Muscle of back (tissue), 11 donors: Measurements from ENCODE around the gene CREB5. TPM values are rescaled to one million over a fixed set of nuclear protein-coding genes. Genes with fewer than 3 reads are reported as not detected.
A peak's percentile ranks its signal among the peaks of the same experiment; 100 is the strongest.

ENCODE experiments used
- DNase-seq, 3 donors: peaks; one replicate each; pipeline versions ENCODE4 v3.0.0 to v3.0.0-alpha.2; 2013
- polyA plus RNA-seq, 10 donors: library from polyadenylated mRNA; unstranded; fragments of 120-200 nt; gene quantifications; one replicate each; pipeline ENCODE4 v1.2.1, GENCODE V29; 2013; ENCODE audit not compliant: insufficient read length in 10 of 10

The CREB5 gene
- polyA plus RNA-seq, 10 donors, result 23.7 to 41.3 (median 31.9) TPM

DNA sequence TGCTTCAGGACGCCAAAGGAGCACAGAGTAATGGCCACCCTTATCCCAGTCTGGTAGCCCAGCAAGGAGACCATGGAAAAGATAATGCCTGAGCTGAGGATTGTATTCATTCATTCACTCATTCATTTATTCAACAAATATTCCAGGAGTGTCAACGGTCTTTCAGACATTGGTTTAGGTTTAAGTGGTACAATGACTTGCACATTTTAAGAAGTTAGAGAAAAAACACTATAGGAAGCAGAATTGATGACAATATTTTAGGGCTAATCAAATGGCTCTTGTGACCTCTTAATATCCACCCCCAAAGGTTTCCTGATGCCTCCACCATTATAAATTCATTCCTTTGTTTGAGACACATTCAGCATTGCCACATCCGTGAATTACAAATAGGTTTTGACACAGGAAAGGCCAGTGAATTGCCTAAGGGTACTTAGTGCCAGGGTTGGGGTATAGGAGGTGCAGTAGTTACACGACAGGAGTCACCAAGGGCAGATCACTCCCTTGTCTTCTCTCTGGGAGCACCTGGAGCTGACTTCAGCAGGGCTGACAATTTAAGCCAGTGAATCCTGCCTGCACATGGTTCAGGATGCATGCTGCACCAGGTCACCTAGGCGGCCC lies 269.5 kb downstream of the CREB5 start:
- no peak for DNase-seq

DNA sequence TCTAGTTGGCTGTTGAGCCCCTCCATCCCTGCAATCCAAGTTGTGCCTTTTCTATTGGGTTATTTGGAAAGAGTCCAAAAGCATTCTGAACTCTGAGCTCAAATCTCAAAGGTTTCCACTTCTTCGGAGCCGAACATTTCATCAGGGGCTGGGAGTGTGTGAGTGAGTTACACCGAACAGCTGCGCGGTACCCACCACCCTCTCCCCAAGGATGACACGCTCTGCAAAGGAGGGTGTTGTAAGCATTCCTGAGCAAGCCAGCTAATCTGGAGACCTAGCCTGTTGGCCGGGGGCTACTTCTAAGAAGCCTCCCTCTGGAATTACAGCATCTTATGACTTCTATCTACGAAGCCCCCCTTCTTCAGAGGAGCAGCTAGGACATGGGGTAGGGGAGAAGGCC lies 270.5 kb downstream of the CREB5 start:
- DNase-seq, result peak in 1 of 3 donors; percentile 81

DNA sequence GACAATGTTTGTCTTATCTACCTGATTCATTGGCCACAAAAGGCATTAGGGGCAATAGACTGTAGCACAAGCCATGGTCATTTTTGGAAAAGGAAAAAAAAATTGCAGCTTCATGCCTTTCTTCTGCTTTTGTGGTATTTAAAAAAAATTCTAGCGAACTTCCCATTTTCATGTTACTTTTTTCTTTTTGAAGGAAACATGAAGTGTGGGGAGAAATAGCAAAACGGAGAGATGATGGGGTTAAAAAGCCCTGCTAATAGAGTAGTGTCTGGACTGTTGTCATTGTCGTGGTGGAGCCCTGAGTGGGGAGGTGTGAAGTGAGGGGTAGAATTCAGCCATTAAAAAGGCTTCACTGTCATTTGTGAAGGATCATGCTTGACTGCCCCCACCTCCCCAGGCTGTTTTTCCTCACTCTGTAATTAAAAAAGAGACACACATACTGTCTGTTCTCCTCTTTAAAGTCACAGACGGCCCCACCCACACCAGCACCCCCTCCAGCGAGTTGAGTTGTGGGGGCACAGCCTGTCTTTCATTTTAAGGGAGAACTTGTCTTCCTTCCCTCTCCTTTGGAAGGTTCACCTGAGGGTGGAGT lies 272.4 kb downstream of the CREB5 start:
- DNase-seq, result no peak

DNA sequence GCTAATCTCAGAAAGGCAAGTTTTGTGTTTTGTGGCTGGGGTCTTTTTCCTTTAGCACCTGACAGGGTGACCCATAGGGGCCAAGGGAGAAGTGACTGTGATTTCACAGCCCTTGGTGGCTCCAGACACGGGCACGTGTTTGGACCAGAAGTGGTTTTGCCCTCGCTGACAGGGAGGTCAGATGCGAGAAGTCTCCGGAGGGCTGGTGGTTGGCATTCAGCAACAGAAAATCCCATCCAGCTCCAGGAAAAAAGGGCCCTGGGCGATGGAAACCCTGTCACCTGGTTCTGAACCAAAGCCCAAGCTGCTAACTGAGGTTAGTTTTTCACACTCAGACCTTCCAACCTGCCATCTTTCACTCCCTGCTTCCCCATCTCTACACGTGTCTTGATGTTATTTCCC lies 272.9 kb downstream of the CREB5 start:
- DNase-seq, result no peak

DNA sequence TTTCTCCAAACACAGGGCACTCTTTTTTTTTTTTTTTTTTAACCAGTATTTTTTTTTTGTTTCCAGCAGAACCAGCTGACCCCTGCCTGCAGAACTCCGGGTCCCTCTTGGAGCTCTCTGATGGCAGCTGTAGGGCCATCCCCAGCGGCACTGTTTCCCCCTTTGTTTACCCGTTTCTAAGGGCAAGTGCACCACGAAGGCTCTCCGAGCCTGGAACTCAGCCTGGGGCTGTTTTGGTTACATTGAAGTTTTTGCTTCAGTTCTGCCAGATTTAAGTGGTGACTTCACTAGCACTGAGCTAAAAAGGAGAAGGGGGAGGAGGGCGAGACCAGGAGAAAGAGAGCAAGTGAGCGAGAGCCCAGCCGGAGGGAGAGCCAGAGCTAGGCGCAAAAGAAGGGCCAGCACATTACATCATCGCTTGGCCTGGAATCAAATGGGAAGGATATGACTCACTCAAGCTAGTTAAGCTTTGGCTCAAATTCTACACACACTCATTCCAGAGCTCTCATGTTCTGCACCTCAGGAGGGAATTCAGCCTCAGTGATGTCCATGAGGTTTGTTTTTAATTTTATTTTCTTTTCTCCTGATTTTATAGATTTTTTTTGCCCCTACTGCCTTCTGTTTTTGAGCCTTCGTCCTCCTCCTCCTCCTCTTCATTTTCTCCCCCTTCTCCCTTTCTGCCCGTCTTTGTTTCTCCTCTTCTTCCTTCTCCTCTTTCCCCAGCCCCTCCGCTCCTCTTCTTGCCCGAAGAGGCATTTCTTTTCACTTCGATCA lies 273.5 kb downstream of the CREB5 start:
- DNase-seq, result peak; percentile 99 to 100 (median 100)

DNA sequence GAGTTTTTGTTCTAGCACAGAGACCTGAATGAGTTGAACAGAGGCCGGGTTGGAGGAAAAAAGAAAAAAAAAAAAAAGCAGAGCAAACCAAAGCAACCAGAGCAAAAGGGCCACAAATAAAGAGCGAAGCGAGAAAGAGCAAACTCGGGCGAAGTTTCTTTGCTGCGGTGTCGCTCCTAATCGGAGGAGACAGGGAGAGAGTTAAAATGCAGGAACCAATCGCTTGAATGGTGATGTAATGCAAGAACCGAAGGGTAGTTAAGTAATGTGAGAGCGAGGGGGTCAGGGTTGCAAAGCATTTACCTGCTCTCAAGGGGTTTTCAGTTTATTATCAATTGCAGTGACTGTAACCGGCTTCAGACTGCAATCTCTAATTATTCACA lies 274.1 kb downstream of the CREB5 start:
- peak; percentile 82 to 93 (median 87) for DNase-seq

DNA sequence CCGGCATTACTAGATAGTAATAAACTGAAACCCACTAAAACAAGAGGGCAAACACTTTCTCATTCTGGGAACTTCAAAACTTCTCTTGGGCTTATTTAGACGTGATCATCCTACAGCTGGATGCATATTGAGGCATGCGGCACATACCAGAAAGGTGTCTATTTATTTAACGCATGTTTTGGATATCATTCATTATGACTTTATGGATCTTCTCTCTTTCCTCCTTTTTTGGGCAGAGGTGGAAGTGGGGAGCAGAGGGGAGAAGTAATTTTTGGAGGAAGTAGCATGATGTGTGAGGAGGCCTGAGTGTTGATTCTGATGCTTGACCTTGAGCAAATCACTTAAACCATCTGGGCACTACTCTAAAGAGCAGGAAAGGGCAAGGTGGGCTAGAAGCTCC lies 275.2 kb downstream of the CREB5 start:
- peak in 2 of 3 donors; percentile 34 to 68 for DNase-seq

DNA sequence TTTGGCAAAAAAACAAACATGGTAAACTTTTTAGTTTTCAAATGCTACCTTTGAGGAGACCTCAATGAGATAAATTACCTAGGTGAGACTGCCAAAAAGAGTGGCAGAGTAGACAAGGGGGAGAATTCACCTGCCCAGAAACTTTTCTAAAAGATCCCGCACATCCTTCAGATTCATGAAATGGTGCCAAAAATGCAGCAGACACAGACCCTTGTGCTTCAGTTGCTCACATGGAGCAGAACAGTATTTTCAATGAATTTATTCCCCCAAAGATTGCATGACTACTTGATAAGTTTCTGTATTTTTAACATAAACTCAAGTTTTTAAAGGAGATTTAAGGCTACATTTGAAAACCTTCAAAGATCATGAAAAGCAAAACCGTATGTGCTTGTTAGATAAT lies 275.9 kb downstream of the CREB5 start:
- no peak for DNase-seq

DNA sequence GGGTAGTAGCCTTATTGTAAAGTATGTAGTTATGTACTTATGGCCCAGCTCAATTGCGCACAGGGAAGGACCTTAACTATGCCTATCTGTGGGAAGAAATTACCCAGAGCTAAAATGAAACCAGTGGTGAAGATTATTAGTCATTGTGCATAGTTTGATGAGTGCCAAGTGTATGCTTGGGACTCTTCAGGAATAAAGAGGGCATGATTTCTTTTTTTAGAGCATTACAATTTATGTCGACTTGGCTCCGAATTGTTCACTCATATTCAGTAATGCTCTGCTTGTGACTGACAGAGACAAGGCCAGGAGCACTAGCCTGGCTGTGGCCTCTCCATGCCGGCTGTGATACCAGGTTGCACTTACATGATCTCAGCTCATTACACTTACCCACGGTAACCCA lies 276.3 kb downstream of the CREB5 start:
- DNase-seq, result peak in 1 of 3 donors; percentile 29

DNA sequence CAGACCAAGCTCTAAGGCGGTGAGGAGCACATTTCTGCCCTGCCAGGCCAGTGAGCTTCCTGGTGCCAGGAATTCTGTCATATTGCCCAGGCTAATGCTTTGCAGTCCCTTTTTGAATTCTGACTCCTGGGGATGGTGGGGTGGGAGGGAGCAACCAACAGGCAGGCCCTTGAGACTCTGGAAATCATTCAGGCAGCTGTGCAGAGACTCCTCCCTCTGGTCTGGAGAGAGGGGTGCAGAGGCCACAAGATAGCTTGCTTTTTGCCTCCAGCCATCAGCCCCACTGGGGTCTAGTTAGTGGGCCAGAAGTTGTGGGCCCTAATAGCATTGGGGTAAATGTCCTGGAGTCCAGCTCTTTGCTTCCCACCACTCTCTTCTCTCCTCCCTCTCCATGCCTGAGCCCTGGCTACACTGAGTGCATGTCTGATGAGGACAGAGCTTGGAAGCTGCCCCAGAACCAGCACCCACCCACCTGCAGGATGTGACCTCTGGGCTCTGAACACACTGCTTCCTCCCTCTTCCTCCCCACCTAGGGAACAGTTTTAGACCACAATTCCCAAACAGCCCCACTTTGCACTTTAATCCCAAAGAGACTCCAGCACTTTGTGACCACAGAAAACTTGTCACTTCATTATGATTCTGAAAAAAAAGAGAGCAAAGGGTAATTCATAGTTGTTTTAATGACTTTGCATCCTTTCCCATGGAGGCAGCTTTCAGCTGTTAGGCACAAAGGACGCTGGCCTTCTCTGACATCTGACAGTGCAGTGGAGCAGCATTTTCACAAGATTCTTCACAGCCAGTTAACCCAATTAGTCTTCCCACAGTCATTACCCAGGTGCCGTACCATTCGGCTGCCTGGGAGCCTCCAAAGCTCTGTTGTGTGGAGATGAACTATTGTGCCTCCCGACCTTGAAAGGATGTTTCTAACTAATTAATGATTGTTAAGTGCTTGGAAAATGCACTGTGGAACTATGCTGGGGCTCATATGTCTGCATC lies 283.3 kb downstream of the CREB5 start:
- peak in 1 of 3 donors; percentile 64 for DNase-seq

DNA sequence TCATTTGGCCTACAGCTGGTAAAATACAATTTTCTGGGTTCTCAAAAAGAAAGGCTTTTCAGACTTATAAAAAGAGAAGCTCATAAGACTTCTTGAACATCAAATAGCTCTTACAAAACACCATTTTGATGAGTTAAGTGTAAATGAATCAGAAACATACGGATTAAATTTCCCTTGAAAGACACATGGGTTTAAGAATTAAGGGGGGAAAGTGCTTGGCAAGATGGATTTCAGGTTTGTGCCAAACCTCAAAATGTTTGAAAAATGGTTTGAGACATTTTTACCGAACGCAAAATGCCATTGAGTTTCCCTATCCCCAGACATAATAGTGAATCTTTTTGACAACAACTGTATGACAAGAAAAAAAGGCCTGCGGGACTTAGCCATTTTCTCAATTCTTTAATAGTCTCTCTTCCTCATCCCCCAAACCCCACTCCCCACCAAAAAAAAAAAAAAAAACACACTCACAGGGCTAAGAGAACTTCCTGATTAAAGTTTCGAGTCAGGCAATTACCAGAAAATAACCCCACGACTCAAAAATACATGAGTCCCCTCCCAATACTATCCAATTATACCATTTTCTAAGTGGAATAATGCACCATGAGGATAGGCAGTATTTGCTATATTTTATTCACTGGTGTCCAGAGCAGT lies 285.7 kb downstream of the CREB5 start:
- no peak for DNase-seq

DNA sequence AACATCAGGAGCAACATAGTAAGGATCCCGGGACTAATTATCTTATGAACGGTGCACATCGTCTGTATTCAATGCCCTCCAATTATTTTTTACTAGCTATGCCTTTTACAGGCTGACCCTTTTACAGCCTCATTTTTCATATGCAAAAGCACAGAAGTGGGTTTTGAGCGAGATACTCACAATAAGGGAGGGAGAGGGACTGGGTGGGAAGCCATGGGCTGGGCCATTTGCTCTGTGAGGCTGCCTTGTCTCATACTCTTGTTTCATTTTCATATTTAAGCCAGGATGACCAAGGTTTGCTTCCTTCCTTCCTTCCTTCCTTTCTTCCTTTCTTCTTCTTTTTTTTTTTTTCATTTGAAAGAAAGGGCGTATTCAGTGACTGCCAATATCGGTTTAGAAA lies 286.5 kb downstream of the CREB5 start:
- DNase-seq, result peak in 1 of 3 donors; percentile 64

DNA sequence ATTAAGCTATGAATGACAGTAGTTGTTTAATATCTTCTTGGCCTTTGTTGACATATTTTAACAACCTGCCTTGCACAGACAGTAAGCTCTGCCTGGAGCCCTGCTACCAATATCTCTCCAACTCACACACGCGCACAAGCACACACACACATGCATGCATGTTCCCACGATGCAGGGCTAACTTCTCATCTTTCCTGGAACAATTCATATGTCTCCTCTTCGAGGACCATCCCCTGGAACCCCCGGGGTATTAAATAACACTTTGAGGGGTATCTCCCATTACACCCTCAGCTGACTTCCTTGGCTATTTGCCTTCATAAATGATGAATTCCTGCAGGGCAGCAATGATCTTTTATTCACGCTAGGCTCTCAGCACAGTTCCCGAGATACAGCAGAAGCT lies 287.8 kb downstream of the CREB5 start:
- peak in 2 of 3 donors; percentile 42 to 77 for DNase-seq

DNA sequence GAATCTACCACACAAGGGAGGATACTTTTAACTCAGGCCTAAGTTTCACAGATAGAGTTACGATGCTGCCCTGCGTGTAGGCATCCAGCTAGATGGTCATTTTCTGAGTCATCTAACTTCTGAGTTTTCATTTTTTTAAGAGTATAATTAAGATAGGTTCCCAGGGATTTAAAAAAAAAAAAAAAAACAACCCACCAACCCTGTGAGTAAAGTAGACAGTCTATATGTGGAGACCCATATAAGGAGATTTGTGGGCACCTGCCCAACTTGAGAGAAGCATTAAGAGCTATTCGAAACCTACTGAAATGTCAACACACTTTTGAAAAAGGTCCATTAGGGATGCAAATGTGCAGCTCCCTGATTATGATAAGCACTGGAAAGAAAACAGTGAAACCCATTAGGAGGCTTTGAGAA lies 288.5 kb downstream of the CREB5 start:
- peak in 1 of 3 donors; percentile 47 for DNase-seq

DNA sequence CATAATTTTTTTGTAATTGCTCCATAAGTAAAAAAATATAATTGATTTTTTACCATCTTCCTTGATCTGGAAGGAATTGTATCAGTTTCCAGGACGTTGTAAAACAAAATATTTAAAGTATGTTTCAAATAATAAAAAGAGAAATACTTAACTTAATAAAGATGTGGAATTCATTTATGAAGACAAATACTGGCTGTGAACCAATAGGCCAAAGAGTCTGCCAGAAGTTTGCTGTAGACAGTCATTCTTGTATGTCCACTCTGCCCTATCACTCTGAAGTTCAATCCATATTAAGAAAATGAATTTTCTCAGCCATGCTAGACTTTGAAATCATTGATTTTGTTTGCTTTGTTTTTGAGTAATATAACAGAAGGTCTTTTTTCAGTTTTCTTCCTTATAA lies 289.4 kb downstream of the CREB5 start:
- DNase-seq, result peak in 2 of 3 donors; percentile 70 to 83

DNA sequence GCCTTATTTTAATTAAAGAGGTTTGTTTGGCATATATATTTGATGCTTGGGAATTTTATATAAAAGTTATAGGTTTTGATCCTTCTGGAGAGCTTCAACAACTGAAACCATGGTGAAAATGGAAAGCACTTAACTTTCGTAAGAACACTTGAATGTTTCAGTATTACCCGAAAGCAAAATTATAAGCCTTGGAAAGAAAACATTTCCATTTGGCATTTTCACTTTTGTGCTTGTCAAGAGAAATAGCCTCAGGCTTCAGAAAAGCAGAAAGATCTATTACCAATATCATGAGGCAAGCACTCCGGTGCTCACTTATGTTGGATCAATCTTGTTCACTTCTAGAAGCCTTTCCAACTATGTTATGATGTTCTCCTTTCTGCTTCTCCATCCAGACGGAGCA lies 289.9 kb downstream of the CREB5 start:
- peak in 1 of 3 donors; percentile 48 for DNase-seq

DNA sequence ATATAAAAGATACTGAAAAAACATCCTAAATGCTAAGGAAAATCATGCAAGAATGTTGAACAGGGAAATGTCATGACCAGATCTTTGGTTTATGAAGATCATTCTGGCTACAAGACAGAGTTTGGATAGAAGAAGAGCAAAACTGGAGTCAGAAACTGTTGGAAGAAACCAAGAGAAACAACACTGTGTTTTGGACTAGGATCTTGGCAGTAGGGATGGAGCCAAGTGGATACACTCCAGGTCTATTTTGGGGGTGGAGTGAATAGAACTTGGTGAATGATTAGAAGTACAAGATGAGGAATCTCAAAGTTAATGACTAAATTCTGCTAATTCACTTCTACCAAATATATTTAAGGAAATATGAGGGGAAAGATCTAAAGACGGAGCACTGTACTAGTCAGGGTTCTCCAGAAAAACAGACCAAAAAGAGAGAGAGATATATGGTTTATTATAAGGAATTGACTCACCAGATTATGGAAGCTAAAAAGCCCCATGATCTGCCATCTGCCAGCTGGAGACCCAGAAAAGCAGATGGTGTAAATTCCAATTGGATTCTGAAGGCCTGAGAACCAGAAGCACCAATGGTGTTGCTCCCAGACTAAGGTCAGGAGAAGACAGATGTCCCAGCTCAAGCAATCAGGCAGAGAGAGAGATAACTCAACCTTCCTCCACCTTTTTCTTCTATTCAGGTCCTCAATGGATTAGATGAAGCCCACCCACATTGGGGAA lies 290.9 kb downstream of the CREB5 start:
- peak in 1 of 3 donors; percentile 63 for DNase-seq

DNA sequence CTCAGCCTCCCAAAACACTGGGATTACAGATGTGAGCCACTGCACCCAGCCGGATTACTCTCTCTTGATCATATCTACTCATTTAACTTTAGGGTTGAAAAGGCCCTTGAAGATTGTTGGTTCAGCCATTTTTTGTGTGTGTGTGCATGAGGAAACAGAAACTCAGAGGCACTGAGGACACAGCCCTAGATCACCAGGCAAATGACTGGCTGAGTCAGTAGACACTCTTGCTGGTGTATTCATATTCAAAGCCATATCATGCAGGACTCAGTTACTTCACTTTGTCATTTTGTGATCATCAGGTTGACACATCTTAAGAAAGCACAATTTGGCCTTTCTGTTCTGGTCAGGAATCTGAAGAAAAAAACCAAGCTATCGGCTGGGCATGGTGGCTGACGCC lies 292.4 kb downstream of the CREB5 start:
- no peak for DNase-seq

DNA sequence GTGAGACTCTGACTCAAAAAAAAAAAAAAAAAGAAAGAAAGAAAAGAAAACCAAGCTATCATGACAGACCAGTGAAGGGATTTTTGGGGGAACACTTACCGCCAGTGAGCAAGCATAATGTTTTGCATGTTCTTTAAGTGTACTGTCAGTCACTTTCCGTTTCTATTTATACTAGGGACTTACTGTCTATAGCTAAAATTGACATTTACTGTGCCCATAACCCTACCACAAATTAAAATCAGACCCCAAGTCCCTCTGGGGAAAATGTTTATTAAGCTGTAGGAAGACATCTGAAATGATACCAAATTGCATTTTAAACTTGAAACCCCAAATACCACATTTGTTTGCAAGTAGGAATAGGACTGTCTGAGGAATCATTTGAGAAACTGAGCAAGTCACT lies 293.0 kb downstream of the CREB5 start:
- DNase-seq, result no peak

DNA sequence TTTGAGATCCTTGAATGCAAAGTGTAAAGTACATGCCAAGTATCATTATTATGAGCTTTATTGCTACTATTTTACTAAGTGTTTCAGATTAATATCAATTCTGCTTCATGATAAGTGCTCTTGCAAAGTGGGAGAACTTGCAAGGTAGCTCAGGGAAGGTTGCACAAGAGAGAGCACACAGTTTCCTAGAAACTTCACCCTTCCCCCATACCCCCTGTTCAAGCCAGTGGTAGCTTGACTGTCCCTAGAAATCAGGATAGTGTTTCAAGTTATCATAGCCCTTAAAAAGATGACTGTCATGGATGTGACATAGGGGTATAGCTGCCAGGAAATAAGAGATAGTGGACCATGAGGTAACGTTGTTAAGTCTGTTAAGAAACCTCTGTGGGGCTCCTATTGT lies 294.3 kb downstream of the CREB5 start:
- DNase-seq, result peak in 1 of 3 donors; percentile 25

DNA sequence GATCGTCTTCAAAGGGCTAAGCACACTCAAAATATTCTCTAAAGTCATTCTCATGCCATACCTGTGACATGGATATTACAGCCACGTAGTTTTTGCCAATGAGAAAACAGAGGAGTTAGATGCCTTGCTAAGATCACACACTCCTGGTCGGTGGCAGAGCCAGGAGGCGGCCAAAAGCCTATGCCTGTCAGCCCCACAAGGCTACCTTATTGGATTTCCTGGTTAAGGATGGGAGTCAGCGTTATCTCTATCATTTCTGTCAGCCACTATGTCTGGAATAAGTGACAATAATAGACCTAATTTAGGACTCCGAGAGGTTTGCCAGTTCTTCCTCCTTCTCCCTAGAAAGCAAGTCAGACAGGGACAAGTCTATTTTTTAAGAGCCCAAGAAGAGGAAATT lies 295.0 kb downstream of the CREB5 start:
- DNase-seq, result no peak
